GM18517 (cell line): ENCODE results near the gene NOL4L.
"Not testable (repeated sequence)": the region's sequence is repeated elsewhere in the genome, so short reads cannot be mapped to it uniquely, and the experiment has no call there.

Source experiments
- ATAC-seq: cut with Tn5 transposase; IDR thresholded peaks from one replicate; pipeline ENCODE4 v1.9.1; 2021; ENCODE audit warnings: mild to moderate bottlenecking, moderate library complexity; ENCODE audit not compliant: unreplicated experiment

NOL4L gene

GRCh38 chr20:32512047-32512385, 73.1 kb downstream of the NOL4L start:
- no peak for ATAC-seq

GRCh38 chr20:32511358-32512046, 73.6 kb downstream of the NOL4L start:
- no peak for ATAC-seq

DNA sequence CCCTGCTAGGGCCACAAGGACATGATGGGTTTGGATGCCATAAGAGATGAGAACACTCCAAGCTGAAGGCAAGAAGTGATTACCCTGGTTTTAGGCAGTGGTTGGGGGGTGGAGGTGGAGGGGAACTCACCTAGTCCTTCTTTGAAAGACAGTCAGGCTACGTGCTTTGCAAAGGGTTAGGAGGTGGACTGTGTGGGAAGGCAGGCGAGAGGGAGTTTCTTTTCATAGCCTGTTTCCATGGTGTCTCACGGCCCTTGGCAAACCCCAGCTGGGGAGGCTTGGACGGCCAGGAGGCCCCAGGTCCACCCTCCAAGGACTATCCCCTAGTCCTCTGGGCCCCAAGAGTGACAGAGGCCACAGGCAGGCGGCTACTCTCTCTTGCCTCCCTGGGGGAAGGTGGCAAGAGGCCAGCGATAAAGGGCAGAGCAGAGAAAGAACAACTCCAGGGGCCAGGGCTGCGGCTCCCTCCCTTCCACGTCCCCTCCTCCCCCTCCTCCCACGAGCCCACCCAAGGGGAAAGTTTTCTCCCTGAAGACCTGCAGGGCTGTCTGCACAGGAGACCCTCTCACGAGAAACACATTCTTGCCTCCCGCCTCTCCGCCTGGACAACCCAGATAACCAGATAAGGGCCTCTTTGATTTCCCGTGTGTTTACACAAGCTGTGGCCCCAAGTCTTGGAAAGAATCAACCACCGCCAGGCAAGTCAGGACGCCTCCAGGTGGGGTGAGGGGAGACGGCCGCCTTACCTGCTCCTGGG, 74.4 kb downstream of the NOL4L start:
- ATAC-seq: no peak

DNA sequence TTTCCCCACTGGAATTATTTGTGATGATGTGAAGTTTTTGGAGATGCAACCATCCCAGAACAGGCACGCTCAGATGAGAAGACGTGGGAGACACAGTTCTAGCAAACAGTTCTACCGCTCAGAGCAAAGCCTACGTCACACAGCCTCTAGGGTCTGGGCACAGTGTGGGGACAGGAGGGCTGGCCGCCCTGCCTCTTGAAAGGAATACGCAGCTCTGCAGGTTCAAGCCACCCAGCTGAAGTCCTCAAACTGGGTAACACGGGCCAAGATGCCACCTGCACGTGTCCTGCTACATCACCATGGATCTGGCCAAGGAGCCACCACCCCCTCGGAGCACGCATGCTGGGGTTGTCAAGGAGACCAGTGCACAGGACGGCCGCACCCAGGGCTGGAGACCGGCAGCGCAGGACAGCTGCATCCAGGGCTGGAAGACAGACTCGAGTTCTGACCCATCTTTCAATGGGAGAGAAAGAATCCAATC, 75.0 kb downstream of the NOL4L start:
- no peak for ATAC-seq

DNA sequence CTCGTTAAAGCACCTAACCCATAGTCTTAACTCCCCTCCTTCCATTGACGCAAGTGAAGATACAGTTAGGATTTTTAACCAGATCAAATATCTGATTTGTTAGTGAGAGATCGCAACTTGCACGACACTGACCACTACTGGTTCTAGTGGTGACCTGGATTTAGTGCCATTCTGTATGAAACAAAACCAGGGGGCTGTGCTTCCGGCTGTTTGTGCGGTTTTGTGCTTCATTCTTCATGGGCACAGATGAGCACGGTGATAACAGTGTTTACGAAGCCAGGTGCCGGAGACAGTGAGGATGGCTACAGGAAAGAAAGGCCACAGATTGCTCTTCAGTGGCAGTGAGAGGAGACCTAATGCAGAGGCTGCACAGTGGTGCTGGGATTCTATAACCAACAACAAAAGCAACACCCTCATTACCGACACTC, 75.5 kb downstream of the NOL4L start:
- no peak for ATAC-seq

DNA sequence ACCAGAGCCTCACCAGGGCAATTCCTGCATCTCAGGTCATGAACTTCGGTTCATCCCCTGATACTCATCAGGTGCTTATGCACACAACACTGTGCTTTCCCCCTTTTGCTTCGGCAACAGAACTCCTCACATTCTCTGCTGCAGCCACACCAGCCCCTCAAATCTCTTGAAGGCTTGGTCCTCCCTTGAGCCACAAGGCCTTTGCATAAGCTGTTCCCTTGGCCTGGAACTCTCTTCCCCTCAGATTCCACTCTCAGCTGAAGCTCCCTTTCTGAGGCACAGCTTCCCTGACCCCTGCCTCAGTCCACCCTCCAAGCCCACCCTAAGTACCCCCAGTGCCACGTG, 76.4 kb downstream of the NOL4L start:
- ATAC-seq: no peak

DNA sequence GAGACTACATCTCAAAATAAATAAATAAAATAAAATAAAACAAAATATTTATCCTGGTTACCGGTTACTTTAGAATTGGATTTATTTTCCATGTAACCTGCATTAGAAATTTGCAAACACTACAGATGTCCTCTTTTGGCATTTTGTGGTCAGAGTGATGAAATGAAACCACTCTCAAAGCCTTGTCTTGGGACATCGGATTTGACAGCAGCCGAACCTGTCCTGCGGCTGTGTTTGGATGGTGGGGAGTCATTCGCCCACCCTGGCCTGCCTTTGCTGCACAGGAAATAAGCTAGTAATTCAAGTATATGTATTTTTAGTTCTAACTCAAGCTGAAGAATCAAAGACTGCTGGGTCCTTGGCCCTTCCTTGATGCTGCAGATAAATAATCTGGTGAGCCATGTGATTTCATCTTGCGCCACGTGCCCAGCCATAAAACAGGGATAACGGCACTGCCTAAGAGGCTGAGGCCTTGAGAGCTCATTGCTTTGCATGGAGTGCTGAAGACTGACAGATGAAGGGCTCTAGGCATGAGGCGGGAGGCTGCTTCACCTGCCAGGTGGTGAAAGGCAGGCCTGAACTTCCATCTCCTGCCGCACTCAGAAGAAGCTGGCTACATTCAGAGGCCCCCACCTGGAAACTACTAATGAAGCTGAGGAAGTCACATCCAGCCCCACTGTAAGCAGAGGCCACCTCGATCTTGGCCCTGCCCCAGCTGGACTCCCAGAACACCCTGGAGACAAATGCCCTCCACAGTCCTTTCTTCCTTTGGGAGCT, 76.9 kb downstream of the NOL4L start:
- no peak for ATAC-seq

DNA sequence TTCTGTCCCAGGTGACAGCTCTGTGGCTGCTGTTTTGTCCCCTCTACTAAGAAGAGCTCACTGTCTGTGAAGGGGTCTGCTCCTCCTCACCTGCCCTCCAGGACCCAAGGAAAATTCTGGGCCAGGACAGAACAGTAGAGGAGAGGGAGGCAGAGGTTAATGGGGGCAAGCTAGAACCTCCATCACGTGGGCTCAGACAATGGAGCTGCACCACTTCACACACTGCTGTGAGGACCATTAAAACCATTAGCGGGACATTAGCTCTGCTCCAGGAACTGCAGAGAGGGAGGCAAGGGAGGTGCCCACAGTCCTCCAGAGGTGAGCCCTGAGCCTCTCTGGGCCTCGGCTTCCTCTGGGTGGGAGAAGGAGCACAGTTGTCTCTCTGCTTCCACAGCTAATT, 78.4 kb downstream of the NOL4L start:
- ATAC-seq: no peak

DNA sequence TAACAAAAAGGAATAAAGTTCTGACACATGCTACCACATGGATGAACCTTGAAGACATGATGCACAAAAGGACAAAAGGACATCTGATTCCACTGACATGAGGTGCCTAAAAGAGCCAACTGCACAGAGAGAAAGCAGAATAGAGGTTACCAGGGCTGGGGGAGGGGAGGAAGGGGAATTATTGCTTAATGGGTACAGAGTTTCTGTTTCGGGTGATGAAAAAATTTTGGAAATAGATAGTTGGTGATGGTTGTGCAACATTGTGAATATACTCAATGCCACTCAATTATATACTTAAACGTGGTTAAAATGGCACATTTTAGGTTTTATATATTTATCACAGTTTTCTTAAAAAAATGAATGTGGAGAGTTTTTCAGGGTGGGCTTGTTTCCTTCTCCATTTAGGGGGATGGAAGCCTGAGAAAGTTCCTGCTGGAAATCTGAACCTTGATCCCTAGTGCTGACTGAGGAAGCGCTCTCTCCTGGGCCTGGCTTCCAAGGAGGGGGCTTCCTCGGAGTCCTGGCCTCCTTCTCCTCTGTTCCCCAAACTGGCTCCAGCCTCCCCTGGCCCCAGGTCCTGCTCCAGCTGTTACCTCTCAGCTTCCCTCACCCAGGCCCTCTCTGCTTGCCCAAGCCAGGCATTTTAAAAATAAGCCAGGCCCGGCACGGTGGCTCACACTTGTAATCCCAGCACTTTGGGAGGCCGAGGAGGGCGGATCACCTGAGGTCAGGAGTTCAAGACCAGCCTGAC, 79.2 kb downstream of the NOL4L start:
- ATAC-seq: no peak

DNA sequence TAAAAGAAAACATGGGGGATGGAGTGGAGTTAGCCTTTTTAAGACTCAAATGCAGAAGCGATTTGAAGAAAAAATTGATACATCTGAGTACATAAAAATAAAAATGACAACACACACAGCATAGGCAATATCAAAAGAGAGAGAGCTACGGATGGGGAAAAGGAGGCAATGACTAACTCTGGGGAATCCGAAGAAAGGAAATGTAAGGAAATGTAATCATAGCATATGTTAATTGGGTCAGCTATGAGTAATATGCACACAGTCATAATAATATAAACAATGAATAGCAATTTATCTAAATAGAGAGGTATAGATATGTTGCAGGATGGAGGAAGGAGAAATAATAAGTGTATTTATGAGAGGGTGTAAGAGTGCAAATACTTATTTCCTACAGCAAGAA, 83.4 kb downstream of the NOL4L start:
- ATAC-seq: no peak

DNA sequence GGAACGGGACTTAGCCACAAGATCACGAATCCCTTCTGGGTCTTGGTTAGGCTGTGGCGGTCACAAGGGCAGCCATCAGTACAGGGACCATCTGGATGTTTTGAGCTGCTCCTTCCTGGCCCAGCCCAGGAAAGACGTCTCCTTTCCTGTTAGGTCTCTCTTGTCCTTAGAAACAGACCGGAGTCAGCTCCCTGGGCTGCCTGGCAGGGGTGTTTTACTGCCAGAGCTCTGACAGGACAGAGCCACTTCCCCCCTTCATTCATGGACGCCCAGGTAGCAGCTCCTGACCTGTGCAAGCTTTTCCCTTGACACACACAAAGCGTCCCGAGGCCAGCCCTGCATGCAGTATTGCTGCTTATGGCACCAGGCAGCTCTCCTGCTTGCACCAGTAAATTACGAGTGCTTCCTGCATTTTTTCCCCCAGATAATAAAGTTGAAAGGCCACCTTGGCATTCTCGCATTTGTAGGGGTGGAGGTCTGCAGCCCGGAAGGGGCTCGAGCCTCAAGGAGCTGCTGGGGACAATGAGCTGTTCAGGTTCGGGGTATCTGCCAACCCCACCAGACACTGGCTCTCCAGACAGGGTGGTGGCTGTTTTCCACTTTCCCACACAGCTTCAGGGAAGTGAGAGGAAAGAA, 87.4 kb downstream of the NOL4L start:
- no peak for ATAC-seq

DNA sequence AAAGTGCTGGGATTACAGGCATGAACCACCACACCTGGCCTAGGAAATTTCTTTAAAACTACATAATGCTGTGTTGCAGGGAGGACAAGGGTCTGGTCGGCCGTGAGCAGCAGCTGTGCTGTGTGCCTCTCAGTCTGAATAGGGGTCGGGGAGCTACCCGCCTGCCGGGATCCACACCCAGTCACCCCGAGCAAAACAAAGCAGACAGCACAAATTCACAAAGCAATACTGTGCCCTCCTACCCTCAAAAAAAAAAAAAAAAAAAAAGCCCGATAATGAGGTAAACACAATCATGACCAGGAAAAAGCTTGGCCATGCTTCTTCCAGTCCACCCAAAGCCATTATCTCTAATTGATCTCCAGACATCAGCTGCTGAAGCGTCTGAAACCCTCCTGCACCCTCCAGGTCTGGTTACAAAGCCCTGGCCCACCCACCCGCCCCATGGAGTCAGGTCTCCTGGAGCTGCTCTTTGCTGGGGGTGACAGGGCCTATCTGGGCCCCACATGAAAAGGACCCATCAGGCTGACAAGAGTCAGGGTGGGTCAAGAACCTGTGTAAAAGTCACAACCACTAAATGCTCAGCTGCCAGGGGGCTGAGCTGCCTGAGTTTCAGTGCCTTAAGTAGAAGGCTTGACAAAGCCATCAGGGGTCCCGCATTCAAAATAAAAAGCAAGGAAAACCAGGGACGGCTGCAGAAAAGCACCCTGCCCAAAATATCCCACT, 88.2 kb downstream of the NOL4L start:
- ATAC-seq: no peak

DNA sequence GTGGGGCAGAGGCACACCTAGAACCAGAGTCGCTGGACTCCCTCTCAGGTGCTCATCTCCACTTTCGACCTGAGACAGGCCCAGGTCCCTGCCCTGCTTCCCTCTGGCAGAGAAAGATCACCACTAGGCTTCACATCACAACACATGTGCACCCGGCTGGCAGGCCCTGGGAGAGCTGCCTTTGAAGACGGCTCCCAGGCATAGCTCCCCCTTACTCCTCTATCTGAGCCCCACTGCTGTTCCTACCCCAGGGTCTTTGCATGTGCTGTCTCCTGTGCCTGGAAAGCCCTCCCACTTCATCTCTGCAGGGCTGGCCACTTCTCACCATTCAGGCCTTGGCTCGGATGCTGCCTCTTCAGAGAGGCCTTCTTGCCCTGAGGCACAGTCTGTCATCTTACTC, 89.2 kb downstream of the NOL4L start:
- no peak for ATAC-seq

DNA sequence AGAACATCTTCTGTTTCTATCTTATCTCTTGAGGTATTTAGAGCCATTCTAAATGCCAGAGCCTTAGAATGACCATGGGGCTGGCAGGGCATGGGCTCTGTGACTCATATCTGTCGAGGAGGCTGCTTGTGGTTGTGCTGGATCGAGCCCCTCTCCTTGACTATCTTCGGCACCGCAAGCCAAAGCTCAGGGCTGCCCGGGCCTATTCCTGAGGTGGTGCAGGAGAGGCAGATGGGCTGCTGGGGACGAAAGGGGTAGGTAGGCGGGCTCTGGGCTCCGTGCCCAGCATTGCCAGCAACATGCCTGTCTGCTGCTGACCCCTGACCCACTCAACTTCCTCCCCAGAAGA, 89.9 kb downstream of the NOL4L start:
- ATAC-seq: no peak

DNA sequence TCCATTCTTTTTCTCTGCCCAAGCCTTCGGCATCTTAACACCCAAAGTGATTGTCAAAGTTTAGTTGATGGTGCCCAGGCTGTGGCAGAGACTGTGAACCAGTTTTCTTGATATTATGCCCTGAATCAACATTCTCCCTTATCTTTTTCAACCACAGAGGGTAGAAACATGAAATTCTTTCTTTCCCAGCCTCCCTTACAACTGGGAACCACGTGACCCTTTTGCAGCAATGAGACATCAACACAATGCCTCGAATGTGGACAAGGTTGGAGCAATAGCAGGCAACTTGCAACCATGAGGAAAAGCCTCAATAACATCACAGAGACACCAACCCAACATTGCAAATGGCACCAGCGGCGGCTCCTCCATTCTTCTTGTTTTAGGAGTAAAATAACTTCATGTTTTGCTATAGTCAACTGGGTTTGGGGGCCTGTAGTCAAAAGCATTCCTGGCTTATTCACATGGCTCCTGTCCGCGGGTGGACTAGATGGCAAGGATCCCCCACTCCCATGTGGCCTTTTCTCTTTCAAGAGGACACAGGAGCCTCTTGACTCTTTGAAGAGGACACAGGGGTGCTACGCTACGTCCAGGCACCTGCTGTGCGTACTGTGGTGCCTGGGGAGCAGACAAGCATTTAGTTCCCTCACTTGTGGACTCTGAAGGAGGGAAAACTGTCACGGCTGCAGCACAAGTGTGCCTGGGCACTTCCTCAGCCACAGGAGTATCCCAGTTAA, 90.5 kb downstream of the NOL4L start:
- ATAC-seq: no peak

GRCh38 chr20:32493356-32493755, 91.8 kb downstream of the NOL4L start:
- no peak for ATAC-seq

GRCh38 chr20:32491764-32492151, 93.4 kb downstream of the NOL4L start:
- not testable (repeated sequence) for ATAC-seq

GRCh38 chr20:32490942-32491763, 94.0 kb downstream of the NOL4L start:
- ATAC-seq: no peak
